ENCODE data around the gene LRBA. TPM values are rescaled to one million over a fixed set of nuclear protein-coding genes. Genes with fewer than 3 reads are reported as not detected.

LRBA gene
- total RNA-seq, 1 donor from 2014 or later = 66.2 TPM

- Mint-ChIP-seq H3K4me1 (peaks cover 19% of the 10 kb centered on the region), H3K36me3 (peaks cover 29% of the 10 kb centered on the region), H3K27ac (no peak overlapping the region), H3K9me3 (peaks cover 25% of the 10 kb centered on the region), H3K27me3 (ENCODE audit: low read depth) (no peaks in the 10 kb centered on the region), H3K4me3 (no peak overlapping the region)
- DNase-seq (ENCODE audit: low spot score in 2 of 2, unreplicated experiment in 2 of 2) = no peak
- no peak for TF ChIP-seq CTCF (IDR thresholded peaks at IDR 0.05; ENCODE audit: unreplicated experiment)
Observed at GRCh38 chr4:150820409-150820808, 194.7 kb downstream of the LRBA start.

GRCh38 chr4:150818661-150819060, 196.4 kb downstream of the LRBA start:
- Mint-ChIP-seq H3K9me3 (peaks cover 12% of the 10 kb centered on the region), H3K27me3 (ENCODE audit: low read depth) (no peaks in the 10 kb centered on the region), H3K4me3 (no peak overlapping the region), H3K36me3 (peaks cover 21% of the 10 kb centered on the region), H3K4me1 (peaks cover 19% of the 10 kb centered on the region), H3K27ac (no peak overlapping the region)
- TF ChIP-seq CTCF (IDR thresholded peaks at IDR 0.05; ENCODE audit: unreplicated experiment) = no peak
- DNase-seq (ENCODE audit: low spot score in 2 of 2, unreplicated experiment in 2 of 2) = no peak

- Mint-ChIP-seq H3K27me3 (ENCODE audit: low read depth) (no peaks in the 10 kb centered on the region), H3K27ac (no peak overlapping the region), H3K4me3 (no peak overlapping the region), H3K4me1 (peaks cover 17% of the 10 kb centered on the region), H3K36me3 (peaks cover 17% of the 10 kb centered on the region), H3K9me3 (peaks cover 8% of the 10 kb centered on the region)
- TF ChIP-seq CTCF (IDR thresholded peaks at IDR 0.05; ENCODE audit: unreplicated experiment) = no peak
- no peak for DNase-seq (ENCODE audit: low spot score in 2 of 2, unreplicated experiment in 2 of 2)
Observed at GRCh38 chr4:150817804-150818528, 197.1 kb downstream of the LRBA start.

- no peak for TF ChIP-seq CTCF (IDR thresholded peaks at IDR 0.05; ENCODE audit: unreplicated experiment)
- DNase-seq (ENCODE audit: low spot score in 2 of 2, unreplicated experiment in 2 of 2) = no peak
- Mint-ChIP-seq H3K4me1 (peaks cover 18% of the 10 kb centered on the region), H3K27ac (no peak overlapping the region), H3K9me3 (peaks cover 8% of the 10 kb centered on the region), H3K27me3 (ENCODE audit: low read depth) (no peaks in the 10 kb centered on the region), H3K4me3 (no peak overlapping the region), H3K36me3 (peaks cover 17% of the 10 kb centered on the region)
Observed at GRCh38 chr4:150817017-150817416, 198.1 kb downstream of the LRBA start.

GRCh38 chr4:150816491-150816890, 198.6 kb downstream of the LRBA start:
- peaks cover 17% of the 10 kb centered on the region for H3K36me3 Mint-ChIP-seq
- no peak overlapping the region for H3K4me3 Mint-ChIP-seq
- no peak for DNase-seq (ENCODE audit: low spot score in 2 of 2, unreplicated experiment in 2 of 2)
- no peak overlapping the region for H3K27ac Mint-ChIP-seq
- H3K27me3 Mint-ChIP-seq (ENCODE audit: low read depth) = no peaks in the 10 kb centered on the region
- TF ChIP-seq CTCF (IDR thresholded peaks at IDR 0.05; ENCODE audit: unreplicated experiment) = no peak
- peaks cover 8% of the 10 kb centered on the region for H3K9me3 Mint-ChIP-seq
- peaks cover 17% of the 10 kb centered on the region for H3K4me1 Mint-ChIP-seq
